ENCODE results near the gene CYP39A1.

Gene CYP39A1

GRCh38 chr6:46509981-46510510 is 142.6 kb downstream of the CYP39A1 start:
- no peaks in the 10 kb centered on the region for H3K79me2 ChIP-seq (ENCODE audit: control insufficient read depth, low read length)
- no peak overlapping the region for H3K4me2 ChIP-seq (ENCODE audit: low read length)
- H3K9me2 ChIP-seq (replicated peaks; ENCODE audit: control insufficient read depth, low read length), result no peaks in the 10 kb centered on the region
- no peaks in the 10 kb centered on the region for H4K20me1 ChIP-seq (ENCODE audit: control insufficient read depth, insufficient read depth, low read depth, low read length)
- H3K4me1 ChIP-seq (ENCODE audit: control insufficient read depth, low read length), result no peaks in the 10 kb centered on the region
- no peak overlapping the region for H3K4me3 ChIP-seq (ENCODE audit: low read length)
- no peak for TF ChIP-seq CTCF (IDR thresholded peaks at IDR 0.05; ENCODE audit: low read depth, low read length, poor library complexity, severe bottlenecking)
- TF ChIP-seq EZH2phosphoT487 (IDR thresholded peaks at IDR 0.05; ENCODE audit: borderline replicate concordance, low read length), result no peak
- no peaks in the 10 kb centered on the region for H3F3A ChIP-seq (ENCODE audit: control insufficient read depth, insufficient read depth)
- no peak overlapping the region for H3K27ac ChIP-seq (ENCODE audit: low read depth, low read length)
- no peaks in the 10 kb centered on the region for H3K27me3 ChIP-seq (ENCODE audit: control insufficient read depth, low read length)
- H3K36me3 ChIP-seq (ENCODE audit: control insufficient read depth, low read length), result no peaks in the 10 kb centered on the region
- no peaks in the 10 kb centered on the region for H3K9me3 ChIP-seq (ENCODE audit: control insufficient read depth, insufficient read depth, low read length)

DNA sequence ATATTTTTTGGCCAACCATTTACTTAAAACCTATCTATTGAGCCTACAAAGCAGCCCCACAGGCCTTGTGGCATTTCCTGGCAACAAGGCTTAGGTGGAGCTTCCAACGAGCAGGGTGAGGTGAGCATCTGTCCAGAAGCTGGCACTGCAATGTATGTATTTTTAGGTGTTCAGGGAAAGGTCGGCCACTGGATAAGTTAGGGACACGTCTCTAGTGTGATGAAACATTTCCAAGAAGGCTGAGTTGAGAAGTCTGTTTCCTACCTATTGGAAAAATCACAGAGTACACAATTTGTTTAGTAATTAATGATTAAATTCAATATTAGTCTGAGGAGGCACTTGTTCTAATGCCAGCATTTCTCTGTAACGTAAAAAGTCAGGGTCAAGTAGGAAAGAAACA is 143.6 kb downstream of the CYP39A1 start:
- H3F3A ChIP-seq (ENCODE audit: control insufficient read depth, insufficient read depth), result no peaks in the 10 kb centered on the region
- no peak overlapping the region for H3K27ac ChIP-seq (ENCODE audit: low read depth, low read length)
- no peaks in the 10 kb centered on the region for H3K79me2 ChIP-seq (ENCODE audit: control insufficient read depth, low read length)
- H3K27me3 ChIP-seq (ENCODE audit: control insufficient read depth, low read length), result no peaks in the 10 kb centered on the region
- H3K4me2 ChIP-seq (ENCODE audit: low read length), result no peak overlapping the region
- no peaks in the 10 kb centered on the region for H3K4me1 ChIP-seq (ENCODE audit: control insufficient read depth, low read length)
- no peak overlapping the region for H3K4me3 ChIP-seq (ENCODE audit: low read length)
- H3K9me3 ChIP-seq (ENCODE audit: control insufficient read depth, insufficient read depth, low read length), result no peaks in the 10 kb centered on the region
- no peaks in the 10 kb centered on the region for H4K20me1 ChIP-seq (ENCODE audit: control insufficient read depth, insufficient read depth, low read depth, low read length)
- TF ChIP-seq CTCF (IDR thresholded peaks at IDR 0.05; ENCODE audit: low read depth, low read length, poor library complexity, severe bottlenecking) (no peak), EZH2phosphoT487 (IDR thresholded peaks at IDR 0.05; ENCODE audit: borderline replicate concordance, low read length) (no peak)
- no peaks in the 10 kb centered on the region for H3K36me3 ChIP-seq (ENCODE audit: control insufficient read depth, low read length)
- H3K9me2 ChIP-seq (replicated peaks; ENCODE audit: control insufficient read depth, low read length), result no peaks in the 10 kb centered on the region

DNA sequence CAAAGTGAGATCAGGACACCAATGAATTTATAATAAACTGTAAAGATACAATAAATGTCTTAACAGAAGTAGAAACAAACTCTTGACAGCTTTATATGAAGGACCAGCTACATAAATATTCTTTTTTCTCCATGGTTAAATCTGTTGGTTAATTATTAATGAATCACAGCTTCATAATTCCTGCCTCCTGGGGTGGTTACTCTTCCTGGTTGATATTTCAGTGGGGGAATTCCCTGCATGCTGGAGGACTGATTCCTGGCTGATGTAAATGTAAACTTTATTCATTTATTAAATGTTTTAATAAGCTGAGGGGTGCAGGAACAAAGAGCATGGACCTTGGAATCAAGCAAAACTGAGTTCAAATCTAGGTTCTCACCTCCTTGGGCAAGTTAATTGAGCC is 145.2 kb downstream of the CYP39A1 start:
- TF ChIP-seq CTCF (IDR thresholded peaks at IDR 0.05; ENCODE audit: low read depth, low read length, poor library complexity, severe bottlenecking) (no peak), EZH2phosphoT487 (IDR thresholded peaks at IDR 0.05; ENCODE audit: borderline replicate concordance, low read length) (no peak)
- Histone ChIP-seq H3K36me3 (ENCODE audit: control insufficient read depth, low read length) (no peaks in the 10 kb centered on the region), H3K4me2 (ENCODE audit: low read length) (no peak overlapping the region), H3K27me3 (ENCODE audit: control insufficient read depth, low read length) (no peaks in the 10 kb centered on the region), H4K20me1 (ENCODE audit: control insufficient read depth, insufficient read depth, low read depth, low read length) (no peaks in the 10 kb centered on the region), H3K79me2 (ENCODE audit: control insufficient read depth, low read length) (no peaks in the 10 kb centered on the region), H3K4me1 (ENCODE audit: control insufficient read depth, low read length) (no peaks in the 10 kb centered on the region), H3K4me3 (ENCODE audit: low read length) (no peak overlapping the region), H3K27ac (ENCODE audit: low read depth, low read length) (no peak overlapping the region), H3F3A (ENCODE audit: control insufficient read depth, insufficient read depth) (no peaks in the 10 kb centered on the region), H3K9me2 (replicated peaks; ENCODE audit: control insufficient read depth, low read length) (no peaks in the 10 kb centered on the region), H3K9me3 (ENCODE audit: control insufficient read depth, insufficient read depth, low read length) (no peaks in the 10 kb centered on the region)

Measured in DOHH2 (cell line).